ENCODE measurements around the gene MLXIPL.
"Not testable (repeated sequence)": the region's sequence is repeated elsewhere in the genome, so short reads cannot be mapped to it uniquely, and the experiment has no call there.

Gene MLXIPL

GRCh38 chr7:73644688-73645286, 20.5 kb upstream of the MLXIPL start:
- no peak for DNase-seq (ENCODE audit: low read depth)

- no peak for DNase-seq (ENCODE audit: low read depth)
Observed at GRCh38 chr7:73642834-73643233, 18.5 kb upstream of the MLXIPL start.

DNA sequence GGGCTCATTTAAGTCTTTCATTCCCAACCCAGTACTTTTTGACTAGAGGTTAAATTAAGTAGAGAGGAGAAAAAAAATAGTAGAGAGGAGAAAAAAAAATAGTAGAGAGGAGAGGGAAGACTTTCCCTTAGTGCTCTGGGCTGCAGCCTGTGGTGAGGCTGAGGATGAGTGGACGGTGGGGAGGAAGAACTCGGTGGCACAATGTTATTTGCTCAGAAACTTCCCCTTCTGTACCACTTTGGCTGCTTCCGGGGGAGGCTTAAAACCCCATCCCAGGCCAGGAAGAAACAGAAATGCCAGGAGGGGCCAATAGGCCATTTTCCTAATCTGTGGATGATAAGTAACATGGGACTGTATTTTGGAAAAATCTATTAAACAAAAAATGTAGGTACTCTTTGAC, 14.6 kb upstream of the MLXIPL start:
- DNase-seq (ENCODE audit: low read depth), result no peak

DNA sequence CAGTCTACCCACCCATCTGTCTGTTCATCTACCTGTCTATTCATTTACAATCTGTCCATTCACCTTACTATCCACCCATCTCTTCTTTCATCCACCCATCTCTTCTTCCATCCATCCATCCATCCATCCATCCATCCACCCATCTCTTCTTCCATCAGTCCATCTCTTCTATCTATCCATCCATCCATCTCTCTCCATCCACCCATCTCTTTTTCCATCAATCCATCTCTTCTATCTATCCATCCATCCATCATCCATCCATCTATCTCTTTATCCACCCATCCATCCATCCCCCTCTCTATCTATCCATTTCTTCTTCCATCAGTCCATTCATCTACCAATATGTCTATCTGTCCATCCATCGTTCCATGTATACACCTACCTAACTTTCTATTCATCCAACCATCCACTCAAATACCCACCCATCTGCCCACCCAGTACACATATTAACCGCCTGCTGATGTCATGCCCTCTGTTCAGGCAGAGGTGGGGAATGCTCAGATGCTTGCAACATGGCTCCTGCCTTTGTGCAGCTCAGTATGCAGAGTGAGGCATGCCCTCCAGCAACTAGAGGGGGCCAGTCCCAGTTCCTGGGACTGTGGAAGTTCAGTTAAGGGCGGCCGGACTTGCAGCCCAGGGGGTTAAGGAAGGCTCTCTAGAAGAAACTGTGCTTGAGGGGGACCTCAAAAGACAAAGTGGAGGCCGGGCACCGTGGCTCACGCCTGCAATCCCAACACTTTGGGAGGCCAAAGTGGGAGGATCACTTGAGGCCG, 11.3 kb upstream of the MLXIPL start:
- no peak for DNase-seq (ENCODE audit: low read depth)

- DNase-seq (ENCODE audit: low read depth), result no peak
Observed at GRCh38 chr7:73633844-73634243, 9.5 kb upstream of the MLXIPL start.

- no peak for DNase-seq (ENCODE audit: low read depth)
Observed at GRCh38 chr7:73633323-73633722, 9.0 kb upstream of the MLXIPL start.

GRCh38 chr7:73631558-73631957, 7.2 kb upstream of the MLXIPL start:
- no peak for DNase-seq (ENCODE audit: low read depth)

GRCh38 chr7:73628504-73628903, 4.2 kb upstream of the MLXIPL start:
- no peak for DNase-seq (ENCODE audit: low read depth)

GRCh38 chr7:73626814-73627213, 2.5 kb upstream of the MLXIPL start:
- DNase-seq (ENCODE audit: low read depth), result no peak

DNA sequence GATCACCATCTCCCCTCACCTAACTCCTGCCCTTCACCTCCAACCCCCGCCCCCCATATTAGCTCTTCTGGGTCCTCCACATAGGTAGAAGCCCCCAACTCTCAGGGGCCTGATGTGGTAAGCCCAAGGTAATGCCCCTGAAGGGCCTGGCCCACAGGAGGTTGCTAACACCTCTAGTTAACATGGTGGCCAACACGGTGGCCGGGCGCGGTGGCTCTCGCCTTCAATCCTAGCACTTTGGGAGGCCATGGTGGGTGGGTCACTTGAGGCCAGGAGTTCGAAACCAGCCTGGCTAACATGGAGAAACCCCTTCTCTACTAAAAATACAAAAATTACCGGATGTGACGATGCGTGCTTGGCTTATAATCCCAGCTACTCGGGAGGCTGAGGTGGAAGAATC, 954 bp upstream of the MLXIPL start:
- DNase-seq (ENCODE audit: low read depth), result no peak

DNA sequence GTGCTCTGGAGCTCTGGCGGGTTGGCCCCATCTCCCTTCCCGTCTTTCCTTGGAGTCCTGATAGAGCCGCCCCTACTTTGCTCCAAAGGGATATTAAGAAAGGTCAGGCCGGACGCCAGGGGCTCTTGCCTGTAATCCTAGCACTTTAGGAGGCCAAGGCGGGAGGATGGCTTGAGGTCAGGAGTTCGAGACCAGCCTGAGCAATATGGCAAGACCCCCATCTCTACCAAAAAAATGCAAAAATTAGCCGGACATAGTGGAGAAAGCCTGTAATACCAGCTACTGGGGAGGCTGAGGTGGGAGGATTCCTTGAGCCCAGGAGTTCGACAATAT, 313 bp upstream of the MLXIPL start:
- DNase-seq (ENCODE audit: low read depth), result no peak

GRCh38 chr7:73622909-73623797, 1.2 kb downstream of the MLXIPL start:
- DNase-seq (ENCODE audit: low read depth), result no peak

GRCh38 chr7:73622527-73622908, 1.8 kb downstream of the MLXIPL start:
- no peak for DNase-seq (ENCODE audit: low read depth)

DNA sequence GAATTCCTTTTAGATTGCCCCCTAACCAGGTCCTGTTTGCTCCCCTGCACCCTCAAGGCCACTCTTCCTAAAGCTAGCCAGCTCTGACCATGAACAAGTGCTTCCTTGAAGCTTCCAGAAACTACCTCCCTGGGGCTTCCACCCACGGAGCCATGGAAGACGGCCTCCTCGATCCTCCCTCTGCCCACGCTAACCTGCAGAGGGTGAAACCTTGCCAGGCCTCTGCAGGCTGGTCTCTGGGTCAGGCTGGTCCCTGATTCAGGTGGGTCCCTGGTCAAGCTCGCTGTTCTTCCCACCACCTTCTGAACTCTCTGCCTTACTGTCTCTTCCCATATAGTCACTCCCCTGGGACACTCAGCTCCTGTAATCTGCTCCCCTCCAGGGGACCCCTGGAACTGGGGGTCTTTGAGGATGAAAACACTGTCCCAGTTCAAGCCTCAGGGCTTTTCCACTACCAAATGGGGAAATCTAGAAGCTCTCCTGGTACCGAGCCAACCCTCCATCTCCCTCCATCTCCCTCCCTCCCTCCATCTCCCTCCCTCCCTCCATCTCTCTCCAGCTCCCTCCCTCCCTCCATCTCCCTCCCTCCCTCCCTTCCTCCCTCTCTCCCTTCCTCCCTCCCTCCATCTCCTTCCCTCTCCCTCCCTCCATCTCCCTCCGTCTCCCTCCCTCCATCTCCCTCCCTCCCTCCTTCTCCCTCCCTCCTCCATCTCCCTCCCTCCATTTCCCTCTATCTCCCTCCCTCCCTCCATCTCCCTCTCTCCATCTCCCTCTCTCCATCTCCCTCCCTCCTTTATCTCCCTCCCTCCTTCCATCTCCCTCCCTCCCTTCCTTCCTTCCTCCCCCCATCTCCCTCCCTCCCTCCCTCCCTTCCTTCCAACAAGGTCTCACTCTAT, 2.9 kb downstream of the MLXIPL start:
- DNase-seq (ENCODE audit: low read depth), result no peak

- DNase-seq (ENCODE audit: low read depth), result not testable (repeated sequence)
Observed at GRCh38 chr7:73619394-73619793, 4.9 kb downstream of the MLXIPL start.

- DNase-seq (ENCODE audit: low read depth), result no peak
Observed at GRCh38 chr7:73618538-73618937, 5.8 kb downstream of the MLXIPL start.

DNA sequence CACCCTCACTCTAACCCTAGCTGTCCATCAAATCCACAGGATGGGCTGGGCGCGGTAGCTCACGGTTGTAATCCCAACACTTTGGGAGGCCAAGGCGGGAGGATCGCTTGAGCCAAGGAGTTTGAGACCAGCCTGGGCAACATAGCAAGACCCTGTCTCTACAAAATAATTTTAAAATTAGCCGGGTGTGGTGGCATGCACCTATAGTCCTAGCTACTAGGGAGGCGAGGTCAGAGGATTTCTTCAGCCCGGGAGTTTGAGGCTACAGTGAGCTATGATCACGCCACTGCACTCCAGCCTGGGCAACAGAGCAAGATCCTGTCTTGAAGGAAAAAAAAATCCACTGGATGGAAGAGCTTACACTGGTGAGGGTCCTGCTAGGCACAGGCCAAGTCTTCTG, 6.8 kb downstream of the MLXIPL start:
- DNase-seq (ENCODE audit: low read depth), result not testable (repeated sequence)

- DNase-seq (ENCODE audit: low read depth), result peak; percentile 17
Observed at GRCh38 chr7:73615886-73616285, 8.4 kb downstream of the MLXIPL start.

DNA sequence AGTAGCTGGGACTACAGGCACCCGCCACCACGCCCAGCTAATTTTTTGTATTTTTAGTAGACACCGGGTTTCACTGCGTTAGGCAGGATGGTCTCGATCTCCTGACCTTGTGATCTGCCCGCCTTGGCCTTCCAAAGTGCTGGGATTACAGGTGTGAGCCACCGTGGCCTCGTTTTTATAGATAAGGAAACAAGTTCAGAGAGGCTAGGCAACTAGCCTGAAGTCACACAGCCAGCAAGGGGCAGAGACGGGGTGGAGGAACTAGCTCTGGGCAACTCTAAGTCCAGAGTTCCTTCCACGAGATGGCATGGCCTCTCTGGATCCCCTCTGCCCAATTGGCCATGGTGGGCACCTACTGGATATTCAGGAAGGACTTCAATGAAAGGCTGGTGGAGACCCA, 9.4 kb downstream of the MLXIPL start:
- DNase-seq (ENCODE audit: low read depth), result not testable (repeated sequence)

DNA sequence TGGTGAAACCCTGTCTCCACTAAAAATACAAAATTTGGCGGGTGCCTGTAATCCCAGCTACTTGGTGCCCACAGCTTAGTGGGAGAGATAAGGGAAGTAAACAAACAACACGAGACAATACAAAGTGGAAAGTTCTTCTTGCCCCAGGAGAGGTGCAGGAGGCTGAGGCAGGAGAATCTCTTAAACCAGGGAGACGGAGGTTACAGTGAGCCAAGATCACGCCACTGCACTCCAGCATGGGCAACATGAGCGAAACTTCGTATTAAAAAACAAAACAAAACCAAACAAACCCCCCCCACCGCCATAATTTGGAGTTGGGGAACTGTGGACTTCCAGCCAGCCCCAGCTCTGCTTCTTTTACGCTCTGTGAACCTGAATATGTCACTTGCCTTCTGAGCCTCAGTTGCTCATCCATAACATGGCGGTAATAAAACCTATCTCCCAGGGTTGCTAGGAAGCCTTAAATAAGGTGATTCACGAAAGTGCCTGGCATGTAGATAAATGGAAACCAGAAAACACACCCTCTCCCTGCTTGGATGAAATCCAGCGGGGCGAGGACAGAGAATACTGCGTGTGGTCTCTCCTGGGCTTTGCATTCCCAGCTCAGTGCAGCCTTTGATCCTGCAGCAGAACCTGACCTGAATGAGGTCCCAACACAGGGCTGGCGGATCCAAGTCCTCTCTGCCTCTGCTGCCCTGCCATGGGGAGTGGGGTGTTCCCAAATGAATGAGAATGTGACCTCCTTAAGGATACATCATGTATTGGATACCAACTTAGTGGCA, 10.2 kb downstream of the MLXIPL start:
- no peak for DNase-seq (ENCODE audit: low read depth)

GRCh38 chr7:73612598-73613269, 11.6 kb downstream of the MLXIPL start:
- DNase-seq (ENCODE audit: low read depth), result peak; percentile 39

Measured in iris pigment epithelial cell (primary cell).